ENCODE measurements around the gene ZC3H15.
"Not testable (repeated sequence)": the region's sequence is repeated elsewhere in the genome, so short reads cannot be mapped to it uniquely, and the experiment has no call there.

The ZC3H15 gene

DNA sequence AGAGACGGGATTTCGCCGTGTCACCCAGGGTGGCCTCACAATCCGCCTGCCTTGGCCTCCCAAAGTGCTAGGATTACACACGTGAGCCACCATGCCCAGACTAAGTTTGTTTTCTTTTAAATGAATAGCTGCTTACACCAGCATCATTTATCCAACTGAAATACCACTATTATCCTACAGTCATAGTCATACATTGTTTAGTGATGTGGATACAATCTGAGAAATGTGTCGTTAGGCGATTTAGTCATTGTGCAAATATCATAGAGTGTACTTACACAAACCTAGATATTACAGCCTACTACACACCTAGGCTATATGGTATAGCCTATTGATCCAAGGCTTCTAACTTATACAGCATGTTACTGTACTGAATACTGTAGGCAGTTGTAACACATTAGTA, 10.3 kb downstream of the ZC3H15 start:
- DNase-seq, result no peak

DNA sequence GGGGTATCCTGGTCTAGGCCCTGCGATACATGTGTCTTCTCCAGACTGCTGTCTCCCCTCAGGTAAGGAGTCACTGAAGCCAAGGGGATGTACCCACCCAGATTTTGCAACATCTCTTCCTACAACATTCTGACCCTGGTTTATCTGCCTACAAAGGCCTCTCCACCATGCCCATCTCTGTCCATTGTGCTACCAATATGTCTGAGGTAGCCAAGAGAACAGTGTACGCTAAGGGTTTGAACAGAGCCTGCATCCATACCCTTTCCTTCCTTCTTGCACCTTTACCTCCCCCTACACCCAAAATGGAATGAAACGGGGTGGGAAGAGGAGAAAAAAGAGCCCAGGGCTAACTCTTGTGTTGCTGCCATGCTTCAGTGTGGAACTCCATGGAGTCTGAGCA, 11.9 kb downstream of the ZC3H15 start:
- DNase-seq, result no peak

DNA sequence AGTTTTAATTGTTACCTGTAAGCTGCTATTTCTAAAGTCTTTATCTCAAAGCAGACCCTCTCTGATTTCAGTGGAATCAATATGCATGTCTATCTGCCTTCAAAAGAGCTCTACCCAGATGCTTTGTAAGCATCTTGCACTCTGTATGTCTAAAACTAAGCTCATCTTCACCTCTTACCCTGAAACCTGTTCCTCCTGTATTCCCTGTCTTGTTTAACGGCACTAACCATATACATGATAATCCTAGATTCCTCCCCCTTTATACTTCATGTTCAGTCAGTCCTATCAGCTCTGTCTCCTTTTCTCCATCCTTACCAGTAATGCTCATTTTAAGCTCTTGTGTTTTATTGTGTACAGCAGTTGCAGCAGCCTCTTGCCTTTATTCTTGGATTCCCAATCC, 12.8 kb downstream of the ZC3H15 start:
- no peak for DNase-seq

GRCh38 chr2:186503827-186504606, 18.0 kb downstream of the ZC3H15 start:
- DNase-seq, result no peak

GRCh38 chr2:186508263-186508662, 22.2 kb downstream of the ZC3H15 start:
- DNase-seq, result no peak

GRCh38 chr2:186515376-186515775, 29.3 kb downstream of the ZC3H15 start:
- no peak for DNase-seq

- no peak for DNase-seq
Observed at GRCh38 chr2:186516396-186516795, 30.3 kb downstream of the ZC3H15 start.

- no peak for DNase-seq
Observed at GRCh38 chr2:186517090-186517489, 31.0 kb downstream of the ZC3H15 start.

- DNase-seq, result no peak
Observed at GRCh38 chr2:186518291-186518690, 32.2 kb downstream of the ZC3H15 start.

GRCh38 chr2:186518945-186519344, 32.9 kb downstream of the ZC3H15 start:
- no peak for DNase-seq

DNA sequence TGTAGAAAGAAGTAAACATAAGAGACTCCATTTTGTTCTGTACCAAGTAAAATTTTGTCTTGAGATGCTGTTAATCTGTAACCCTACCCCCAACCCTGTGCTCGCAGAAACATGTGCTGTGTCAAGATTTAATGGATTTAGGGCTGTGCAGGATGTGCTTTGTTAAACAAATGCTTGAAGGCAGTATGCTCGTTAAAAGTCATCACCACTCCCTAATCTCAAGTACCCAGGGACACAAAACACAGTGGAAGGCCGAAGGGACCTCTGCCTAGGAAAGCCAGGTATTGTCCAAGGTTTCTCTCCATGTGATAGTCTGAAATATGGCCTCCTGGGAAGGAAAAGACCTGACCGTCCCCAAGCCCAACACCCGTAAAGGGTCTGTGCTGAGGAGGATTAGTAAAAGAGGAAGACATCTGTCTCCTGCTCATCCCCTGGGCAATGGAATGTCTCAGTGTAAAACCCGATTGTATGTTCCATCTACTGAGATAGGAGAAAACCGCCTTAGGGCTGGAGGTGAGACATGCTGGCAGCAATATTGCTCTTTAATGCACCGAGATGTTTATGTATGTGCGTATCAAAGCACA, 35.6 kb downstream of the ZC3H15 start:
- DNase-seq, result not testable (repeated sequence)

- no peak for DNase-seq
Observed at GRCh38 chr2:186522450-186522849, 36.4 kb downstream of the ZC3H15 start.

DNA sequence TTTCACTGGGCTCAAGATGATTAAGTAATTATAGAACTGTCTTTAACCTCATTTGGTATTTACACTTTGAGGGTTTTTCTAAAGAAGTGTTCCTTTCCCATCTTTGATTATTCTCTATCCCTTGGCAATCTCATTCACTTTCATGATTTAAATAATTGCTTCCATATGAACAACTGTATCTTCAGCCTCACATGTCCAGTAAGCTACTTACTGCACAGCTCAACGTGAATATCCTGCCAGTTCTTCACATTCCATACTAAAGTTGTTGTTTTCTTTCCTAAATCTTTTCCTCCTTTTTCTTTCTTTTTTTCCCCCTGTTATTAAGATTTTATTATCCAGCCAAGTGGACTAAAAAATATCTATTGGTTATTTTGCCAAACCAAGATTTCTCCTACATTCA, 37.7 kb downstream of the ZC3H15 start:
- DNase-seq, result no peak

DNA sequence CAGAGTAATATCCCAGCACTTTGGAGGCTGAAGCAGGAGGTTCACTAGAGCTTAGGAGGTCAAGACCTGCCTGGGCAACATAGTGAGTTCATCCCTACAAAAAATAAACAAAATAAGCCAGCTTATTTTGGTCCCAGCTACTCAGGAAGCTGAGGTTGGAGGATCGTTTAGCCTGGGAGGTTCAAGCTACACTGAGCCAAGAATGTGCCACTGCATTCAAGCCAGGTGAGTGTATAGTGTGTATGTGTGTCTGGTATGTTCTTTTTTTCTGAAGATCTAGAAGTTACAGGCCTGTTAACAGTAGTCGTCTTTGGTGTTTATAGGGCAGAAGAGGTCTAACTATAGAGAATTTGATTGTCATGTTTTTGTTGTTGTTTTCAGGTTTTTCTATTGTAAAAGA, 40.2 kb downstream of the ZC3H15 start:
- no peak for DNase-seq

- no peak for DNase-seq
Observed at GRCh38 chr2:186530314-186530713, 44.3 kb downstream of the ZC3H15 start.

GRCh38 chr2:186531257-186531775, 45.3 kb downstream of the ZC3H15 start:
- DNase-seq, result no peak

DNA sequence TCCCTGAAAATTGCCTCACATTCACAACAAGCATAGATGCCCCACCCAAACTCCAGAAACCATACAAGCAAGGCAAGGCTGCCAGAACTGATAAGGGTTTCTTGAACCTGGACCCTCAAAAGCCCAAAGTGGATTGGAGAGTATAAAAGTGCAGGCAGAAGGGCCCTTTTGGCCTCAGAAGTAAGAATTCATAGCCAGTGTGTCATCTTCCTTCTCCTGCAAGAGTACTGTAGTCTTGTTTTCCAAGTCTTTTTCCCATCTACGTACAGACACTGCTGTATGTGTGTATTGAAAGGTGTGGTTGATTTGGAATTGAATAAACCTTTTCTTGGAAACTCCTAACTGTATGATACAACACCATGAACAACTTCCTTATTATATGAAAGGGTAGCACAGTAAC, 46.8 kb downstream of the ZC3H15 start:
- no peak for DNase-seq

- no peak for DNase-seq
Observed at GRCh38 chr2:186533717-186534116, 47.7 kb downstream of the ZC3H15 start.

GRCh38 chr2:186534406-186534805, 48.3 kb downstream of the ZC3H15 start:
- no peak for DNase-seq

DNA sequence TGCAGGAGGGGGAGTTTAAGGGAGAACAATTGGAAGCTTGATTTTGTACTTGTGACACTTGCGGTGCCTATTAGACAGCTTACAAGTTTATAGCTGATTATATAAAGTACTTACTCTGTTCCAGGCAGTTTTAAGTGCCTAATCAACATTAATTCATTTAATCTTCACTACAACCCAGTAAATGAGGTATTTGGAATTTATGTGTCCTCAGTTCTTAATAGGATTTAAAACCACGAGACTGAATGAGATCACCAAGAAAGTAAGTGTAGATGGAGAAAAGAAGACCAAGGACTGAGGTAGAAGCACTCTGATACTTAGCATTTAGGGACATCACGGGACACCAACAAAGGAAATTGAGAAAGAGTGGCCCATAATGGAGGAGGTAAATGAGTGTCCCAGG, 49.8 kb downstream of the ZC3H15 start:
- no peak for DNase-seq

DNA sequence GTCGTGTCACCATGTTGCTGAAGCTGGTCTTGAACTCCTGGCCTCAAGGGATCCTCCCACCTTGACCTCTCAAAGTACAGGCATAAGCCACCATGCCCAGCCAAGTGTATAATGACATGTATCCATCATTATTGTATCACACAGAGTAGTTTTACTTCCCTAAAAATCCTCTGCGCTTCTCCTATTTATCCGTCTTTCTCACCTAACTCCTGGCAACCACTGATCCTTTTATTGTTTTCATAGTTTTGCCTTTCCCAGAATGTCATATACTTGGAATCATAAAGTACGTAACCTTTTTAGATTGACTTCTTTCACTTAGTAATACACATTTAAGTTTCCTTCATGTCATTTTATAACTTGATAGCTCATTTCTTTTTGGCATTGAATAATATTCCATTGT, 51.0 kb downstream of the ZC3H15 start:
- no peak for DNase-seq

DNA sequence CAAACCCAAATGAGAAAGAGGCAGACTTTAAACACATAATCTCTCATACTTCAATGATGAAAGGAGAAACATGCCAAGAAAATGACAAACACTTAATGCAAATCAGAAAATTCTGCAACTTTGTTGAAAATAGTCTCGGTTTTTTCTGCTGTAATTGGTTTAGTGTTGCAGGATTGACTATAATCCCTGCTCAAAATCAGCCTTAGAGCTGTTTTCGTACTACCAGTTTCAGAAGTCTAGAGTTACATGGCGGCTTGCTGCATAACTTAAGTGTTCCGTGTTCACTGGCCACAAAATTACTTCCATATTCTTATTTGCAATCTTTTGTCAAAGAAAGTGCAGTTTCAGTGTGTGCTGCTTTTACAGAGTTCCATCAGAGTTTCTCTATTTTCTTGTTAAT, 54.9 kb downstream of the ZC3H15 start:
- DNase-seq, result no peak

DNA sequence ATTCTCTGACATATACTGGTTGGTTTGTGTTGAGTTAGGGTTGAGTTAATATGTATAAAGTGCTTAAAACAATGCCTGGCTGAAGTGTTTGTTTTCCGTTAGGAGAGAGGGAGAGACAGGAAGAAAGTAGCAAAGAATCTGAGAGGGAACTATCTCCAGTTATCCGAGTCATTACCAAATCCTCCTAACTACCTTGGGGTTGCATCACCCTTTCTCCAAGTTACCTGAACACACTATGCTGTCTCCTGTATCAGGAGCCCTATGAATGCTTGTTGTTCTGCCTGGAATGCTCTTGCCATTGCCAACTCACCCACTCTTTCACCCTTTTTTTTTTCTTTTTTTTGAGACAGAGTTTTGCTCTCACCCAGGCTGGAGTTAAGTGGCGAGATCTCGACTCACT, 55.9 kb downstream of the ZC3H15 start:
- DNase-seq, result no peak

- no peak for DNase-seq
Observed at GRCh38 chr2:186543561-186544131, 57.6 kb downstream of the ZC3H15 start.

All from NCI-H1436 treated with DMSO at 0.1 percent for 48 hours (cell line).